HG02678 (cell line): ENCODE data around the gene TTC21A.

Experiments used
- ATAC-seq: cut with Tn5 transposase; IDR thresholded peaks from one replicate; pipeline ENCODE4 v1.9.1; 2021; ENCODE audit warnings: mild to moderate bottlenecking, moderate library complexity; ENCODE audit not compliant: unreplicated experiment

Gene TTC21A

DNA sequence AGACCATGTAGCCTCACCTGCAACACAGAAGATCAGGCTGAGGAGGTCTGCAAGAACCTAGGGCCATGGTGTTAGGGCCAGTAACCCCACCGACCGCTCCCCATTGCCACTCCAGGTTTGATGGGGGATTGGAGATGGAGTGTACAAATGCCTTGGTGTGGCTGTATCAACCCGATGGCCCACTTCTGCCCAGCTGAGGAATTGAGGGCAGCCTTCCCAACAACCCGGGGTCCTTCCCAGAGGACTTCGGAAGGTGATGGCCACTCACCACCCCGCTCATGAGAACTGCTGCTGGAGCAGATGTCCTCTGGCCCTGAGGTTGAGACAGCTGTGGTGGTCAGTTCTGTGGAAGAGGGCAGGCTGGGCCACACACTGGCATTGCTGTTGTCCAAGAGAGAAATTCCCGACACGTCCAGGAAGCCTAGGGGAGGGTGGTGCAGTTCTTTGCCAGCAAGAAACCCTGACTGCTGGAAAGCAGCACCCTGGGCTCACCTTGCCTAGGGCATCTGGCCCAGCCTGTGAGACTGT lies 8.9 kb upstream of the TTC21A start:
- no peak for ATAC-seq

DNA sequence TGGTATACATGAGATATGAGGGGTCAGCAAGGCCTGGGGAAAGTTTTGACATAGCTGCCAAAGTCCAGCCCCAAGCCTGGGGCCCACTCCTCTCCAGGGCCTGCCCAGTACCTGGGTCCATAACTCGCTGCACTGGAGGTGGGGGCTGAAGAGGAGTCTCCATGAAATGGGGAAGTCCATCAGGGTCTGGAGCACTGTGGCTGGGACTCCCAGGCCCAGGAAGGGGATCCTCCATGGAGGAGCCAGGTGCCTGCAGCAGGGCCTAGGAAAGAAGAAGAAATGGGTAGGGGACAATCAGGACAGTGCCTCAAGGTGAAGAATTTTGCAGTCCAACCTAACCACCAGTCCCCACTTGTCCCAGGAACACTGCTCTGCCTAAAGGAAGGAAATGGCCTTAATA lies 8.2 kb upstream of the TTC21A start:
- ATAC-seq = no peak

DNA sequence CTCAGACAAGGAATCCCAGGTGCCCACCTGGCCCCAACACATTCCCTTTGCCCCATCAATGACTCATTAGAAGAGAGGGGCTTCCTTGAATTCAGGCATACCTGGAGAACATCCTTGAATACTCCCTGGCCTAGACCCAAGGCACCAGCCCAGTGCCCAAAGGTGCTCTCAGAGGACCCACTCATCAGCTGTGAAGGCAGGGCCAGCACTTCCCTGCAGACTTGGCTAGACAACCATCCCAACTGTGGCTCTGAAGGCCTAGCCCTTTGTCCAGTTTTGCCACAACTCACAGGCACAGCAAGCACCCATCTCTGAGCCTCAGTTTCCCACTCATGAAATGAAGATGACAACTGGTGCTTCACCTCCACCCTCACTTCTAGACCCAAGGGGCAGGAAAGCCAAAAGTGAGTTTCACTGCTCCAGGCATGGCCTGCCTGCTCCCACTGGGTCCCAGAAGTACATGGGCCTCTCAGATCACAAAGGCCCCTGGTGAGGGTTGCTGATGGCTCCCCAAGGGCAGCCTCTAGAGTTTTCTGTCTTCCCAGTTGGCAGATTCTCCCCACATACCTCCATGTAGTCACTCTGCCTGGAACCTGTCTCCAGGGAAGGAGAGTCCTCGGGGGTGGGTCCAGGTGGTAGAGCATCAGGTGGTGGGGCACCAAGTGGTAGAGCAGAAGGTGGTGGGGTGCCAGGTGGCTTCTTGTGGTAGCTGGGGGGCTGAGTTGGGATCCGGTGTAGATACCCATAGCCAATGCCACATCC lies 7.6 kb upstream of the TTC21A start:
- ATAC-seq = no peak

DNA sequence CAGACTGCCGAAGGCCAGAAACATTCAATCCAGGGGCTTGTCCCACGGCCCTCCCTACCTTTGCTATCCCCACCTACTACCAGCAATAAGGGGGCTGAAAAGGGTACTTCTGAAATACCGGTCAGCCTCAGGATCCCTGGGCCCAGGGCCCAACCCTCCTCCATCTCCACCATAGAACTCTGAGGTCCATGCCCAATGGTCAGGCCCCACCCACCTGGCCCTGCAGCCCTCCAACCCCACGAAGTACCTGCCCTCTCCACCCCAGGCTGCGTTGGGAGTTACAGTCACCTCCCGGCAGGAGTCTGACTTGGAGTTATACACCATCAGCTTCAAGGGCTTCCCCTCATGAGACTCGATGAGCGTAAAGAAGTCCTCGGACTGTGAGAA lies 7.0 kb upstream of the TTC21A start:
- no peak for ATAC-seq

- ATAC-seq = no peak
Observed at GRCh38 chr3:39101022-39101689, 6.3 kb upstream of the TTC21A start.

- no peak for ATAC-seq
Observed at GRCh38 chr3:39102504-39103323, 4.8 kb upstream of the TTC21A start.

GRCh38 chr3:39103324-39103693 lies 4.2 kb upstream of the TTC21A start:
- no peak for ATAC-seq

- no peak for ATAC-seq
Observed at GRCh38 chr3:39103791-39104552, 3.5 kb upstream of the TTC21A start.

DNA sequence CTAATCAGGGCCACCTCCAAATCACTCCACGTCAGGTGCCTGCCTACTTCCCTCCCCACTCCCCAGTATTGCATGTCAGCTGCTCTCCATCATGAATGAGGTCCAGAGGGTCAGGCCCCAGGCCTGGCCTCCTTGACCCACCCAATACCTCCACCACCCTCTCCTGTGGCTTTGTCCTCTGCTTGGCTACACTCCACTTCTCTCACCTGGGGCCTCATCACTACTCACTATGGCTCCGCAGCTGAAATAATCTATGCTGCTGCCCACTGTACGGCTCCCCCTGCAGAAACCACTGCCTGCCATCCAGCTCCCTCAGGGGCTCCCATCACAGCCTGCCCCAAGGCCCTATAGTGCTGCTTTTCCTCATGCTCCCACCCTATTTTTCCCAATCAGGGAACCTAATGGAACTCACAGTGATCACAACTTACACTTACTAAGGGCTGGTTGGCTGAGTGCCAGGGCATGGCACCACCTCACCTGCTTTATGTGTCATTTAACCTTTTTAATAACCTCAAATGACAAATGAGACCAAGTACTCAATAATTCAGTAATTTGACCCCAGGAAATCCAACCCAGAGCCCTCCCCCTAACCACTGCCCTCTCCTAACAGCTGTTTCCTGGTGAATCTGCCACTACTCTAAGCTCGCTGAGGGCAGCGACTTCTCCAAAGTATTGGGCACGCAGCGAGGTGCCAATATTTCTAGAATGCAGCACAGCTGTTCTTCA lies 2.4 kb upstream of the TTC21A start:
- ATAC-seq = no peak

DNA sequence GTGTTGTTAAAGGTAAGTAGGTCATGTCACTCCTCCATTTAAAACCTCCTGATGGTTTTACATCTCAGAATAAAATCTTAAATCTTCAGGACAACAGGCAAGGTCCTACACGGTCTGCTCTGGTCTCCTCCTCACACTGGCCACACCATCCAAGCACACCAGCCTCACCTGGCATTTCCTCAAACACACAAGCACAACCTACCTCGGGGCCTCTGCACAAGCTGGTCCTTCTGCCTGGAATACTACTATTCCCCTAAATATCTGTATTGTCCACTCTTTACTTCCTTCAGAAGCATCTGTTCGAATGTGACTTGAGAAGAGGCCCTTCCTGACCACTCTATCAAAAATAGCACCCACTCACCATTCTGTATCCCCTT lies 1.8 kb upstream of the TTC21A start:
- no peak for ATAC-seq

DNA sequence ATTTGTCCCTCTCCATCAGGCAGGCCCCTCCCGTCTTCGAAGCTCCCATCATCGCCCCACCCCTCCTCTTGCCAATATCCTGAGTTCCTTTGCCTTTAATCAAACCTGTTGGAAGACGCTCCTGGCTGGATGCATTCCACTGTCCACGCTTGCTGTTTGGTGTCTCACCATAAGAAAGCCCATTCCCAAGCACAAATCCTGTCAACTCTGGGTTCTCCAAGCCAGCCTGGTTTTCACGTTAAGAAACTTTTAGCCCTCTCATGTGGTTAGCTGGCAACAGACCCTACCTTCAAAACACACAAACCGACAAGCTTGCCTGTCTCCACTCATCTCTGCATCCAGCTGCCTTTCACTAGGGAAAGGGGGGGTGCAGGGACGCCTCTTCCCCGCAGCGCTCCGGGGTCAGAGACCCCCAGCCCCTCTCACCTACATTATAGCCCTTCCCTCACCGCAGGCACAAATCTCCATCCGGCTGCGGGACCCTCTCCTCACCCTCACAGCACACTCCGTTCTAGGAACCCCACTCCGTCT lies 1.1 kb upstream of the TTC21A start:
- ATAC-seq = no peak

DNA sequence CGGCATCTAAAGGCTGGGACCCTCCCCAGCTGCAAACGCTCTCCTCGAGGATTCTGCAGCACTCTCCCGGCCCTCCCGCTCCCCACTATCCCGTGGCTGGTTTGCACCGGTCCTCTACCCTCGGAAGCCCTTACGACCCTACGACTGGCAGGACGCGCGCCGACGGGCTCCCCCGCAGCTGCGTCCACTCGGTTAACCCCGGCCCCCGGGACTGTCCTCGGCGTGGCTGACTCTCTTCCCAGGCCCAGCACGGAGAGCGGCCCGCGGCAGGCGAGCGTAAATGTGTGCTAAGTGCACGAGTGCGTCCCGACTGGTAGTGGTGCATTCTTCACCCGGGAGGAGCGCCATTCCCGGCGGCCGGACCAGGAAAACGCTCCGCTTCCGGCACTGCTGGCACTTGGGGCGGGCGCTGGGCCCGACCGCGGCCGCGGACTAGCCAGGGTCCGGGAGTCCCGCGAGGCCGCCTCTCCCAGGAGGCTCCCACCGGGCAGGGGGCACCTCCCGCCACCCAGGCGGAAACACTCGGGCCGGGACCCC lies 561 bp upstream of the TTC21A start:
- ATAC-seq = no peak

DNA sequence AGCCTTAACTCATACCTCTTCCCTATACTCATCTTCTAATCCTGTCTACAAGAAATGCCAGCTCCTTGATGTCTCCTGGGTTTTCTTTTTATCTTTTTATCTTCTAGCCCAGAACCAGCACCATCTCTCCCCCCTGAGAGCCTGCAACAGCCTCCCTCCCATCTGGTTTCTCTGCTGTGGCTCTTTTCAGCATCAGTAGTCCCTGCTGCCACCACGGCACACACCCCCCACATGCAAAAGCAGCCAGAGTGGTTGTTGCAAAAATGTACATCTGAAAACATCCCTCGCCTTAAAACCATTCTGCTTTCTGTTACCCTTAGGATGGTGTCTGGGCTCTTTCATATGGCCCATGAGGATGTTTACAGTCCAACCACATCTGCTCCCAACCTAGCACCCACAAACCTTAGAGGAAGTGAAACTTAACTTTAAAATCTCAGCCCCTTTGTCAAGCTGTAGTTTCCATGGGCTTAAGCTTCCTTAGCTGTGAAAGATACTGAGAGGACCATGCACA lies 775 bp downstream of the TTC21A start:
- ATAC-seq = peak; percentile 83

- no peak for ATAC-seq
Observed at GRCh38 chr3:39109086-39109485, 1.6 kb downstream of the TTC21A start.

- ATAC-seq = no peak
Observed at GRCh38 chr3:39110041-39110639, 2.7 kb downstream of the TTC21A start.

- ATAC-seq = no peak
Observed at GRCh38 chr3:39112113-39112512, 4.6 kb downstream of the TTC21A start.

GRCh38 chr3:39112535-39112934 lies 5.1 kb downstream of the TTC21A start:
- no peak for ATAC-seq

DNA sequence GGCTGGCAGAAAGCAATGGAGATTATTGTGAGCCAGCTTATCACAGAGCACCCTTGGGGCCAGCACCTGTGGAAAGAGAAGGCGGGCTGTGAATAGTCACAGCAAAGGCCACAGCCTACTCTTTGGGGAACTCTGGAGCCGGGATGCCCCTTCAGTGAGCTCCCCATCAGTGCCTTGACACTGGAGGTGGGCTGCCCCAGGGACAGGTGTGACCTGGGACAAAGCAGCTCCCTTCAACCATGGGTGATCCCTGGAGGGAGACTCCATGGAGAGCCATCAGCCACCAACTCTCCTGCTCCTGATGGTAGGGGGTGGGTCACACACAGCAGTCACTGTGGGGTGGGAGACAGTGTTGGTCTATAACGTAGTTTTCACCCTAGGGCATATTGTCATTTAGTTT lies 5.8 kb downstream of the TTC21A start:
- no peak for ATAC-seq

- ATAC-seq = no peak
Observed at GRCh38 chr3:39114456-39114855, 7.0 kb downstream of the TTC21A start.
